OCI-LY1 (cell line): ENCODE measurements around the gene TSPAN3.

Experiments
- EZH2 ChIP-seq: fragments of 200-600 bp; sonication (generic), shearing (Covaris generic); IDR thresholded peaks from 2 replicates; pipeline ENCODE4 v1.8.0; 2017; ENCODE audit warnings: borderline replicate concordance, mixed run types, mild to moderate bottlenecking, antibody characterized with exemption, low read length, moderate library complexity, mixed read lengths
- TF ChIP-seq, protein P1 (sequence below): fragments of 200-600 bp; sonication (generic), shearing (Covaris generic); IDR thresholded peaks from 2 replicates; pipeline ENCODE4 v1.5.1; 2017; ENCODE audit warnings: mild to moderate bottlenecking, antibody characterized with exemption, low read length, moderate library complexity, mixed read lengths

DNA sequence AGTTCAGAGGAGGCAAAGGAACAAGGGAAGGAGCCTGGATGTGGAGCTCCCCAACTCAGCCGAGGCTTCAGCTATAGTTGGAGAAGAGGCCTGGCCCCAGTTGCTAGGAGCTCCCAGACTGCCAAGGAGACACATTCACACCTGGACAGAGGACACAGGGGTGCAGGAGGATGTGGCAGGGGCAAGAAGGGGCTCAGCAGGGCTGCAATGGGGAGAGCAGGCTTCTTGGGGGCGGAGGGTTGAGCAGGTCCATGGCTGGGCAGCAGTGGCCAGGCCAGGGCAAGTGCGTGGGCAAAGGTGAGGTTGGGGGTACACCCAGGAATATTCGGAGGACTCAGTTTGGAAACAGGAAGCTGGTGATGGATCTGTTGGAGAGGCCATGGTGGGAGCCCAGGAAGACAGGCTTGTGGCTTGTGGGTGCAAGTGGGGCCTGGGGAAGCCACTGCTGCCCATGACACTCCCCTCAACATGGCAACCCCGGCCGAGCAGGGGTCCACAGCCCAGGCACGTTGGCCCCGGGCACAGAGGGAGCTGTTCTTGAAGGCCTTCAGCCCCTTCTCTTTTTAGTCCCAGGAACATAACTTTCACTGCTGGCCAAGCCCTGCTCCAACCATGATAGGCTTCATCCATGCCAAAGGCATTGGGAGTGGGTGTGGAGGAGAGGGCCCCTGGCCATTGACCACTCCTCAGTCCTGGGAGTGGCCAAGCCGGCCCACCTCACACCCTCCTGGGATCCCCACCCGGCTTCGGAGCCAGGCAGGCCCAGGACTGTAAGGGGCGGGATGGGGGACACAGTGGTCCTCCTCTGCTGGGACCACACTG lies 33.3 kb downstream of the TSPAN3 start:
- TF ChIP-seq, protein P1, sequence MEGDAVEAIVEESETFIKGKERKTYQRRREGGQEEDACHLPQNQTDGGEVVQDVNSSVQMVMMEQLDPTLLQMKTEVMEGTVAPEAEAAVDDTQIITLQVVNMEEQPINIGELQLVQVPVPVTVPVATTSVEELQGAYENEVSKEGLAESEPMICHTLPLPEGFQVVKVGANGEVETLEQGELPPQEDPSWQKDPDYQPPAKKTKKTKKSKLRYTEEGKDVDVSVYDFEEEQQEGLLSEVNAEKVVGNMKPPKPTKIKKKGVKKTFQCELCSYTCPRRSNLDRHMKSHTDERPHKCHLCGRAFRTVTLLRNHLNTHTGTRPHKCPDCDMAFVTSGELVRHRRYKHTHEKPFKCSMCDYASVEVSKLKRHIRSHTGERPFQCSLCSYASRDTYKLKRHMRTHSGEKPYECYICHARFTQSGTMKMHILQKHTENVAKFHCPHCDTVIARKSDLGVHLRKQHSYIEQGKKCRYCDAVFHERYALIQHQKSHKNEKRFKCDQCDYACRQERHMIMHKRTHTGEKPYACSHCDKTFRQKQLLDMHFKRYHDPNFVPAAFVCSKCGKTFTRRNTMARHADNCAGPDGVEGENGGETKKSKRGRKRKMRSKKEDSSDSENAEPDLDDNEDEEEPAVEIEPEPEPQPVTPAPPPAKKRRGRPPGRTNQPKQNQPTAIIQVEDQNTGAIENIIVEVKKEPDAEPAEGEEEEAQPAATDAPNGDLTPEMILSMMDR = no peak
- TF ChIP-seq EZH2 = no peak
